ENCODE results near the gene ADGRE2.

Gene ADGRE2

DNA sequence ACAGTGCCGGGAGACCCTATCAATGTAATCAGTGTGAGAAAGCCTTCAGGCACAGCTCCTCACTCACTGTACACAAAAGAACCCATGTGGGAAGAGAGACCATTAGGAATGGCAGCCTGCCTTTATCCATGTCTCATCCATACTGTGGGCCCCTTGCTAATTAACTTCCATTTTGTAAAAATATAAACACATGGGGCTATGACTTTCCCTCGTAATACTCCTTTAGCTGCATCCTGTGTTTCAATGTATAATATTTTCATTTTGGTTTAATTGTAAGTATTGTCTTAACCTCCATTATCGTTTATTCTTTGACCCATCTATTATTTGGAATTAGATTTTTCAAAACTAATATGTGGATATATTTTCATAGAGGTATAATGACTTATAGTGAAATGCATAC, 59.2 kb downstream of the ADGRE2 start:
- Histone ChIP-seq H3K9me2 (replicated peaks; ENCODE audit: insufficient read depth, low read length) (no peaks in the 10 kb centered on the region), H3K4me2 (ENCODE audit: low read depth, low read length, poor library complexity, severe bottlenecking) (no peak overlapping the region), H3K9ac (ENCODE audit: low read length) (no peak overlapping the region), H4K20me1 (ENCODE audit: low read depth, low read length) (no peaks in the 10 kb centered on the region), H3K27ac (ENCODE audit: low read depth, low read length) (no peak overlapping the region), H3K4me3 (ENCODE audit: insufficient read depth, low read length, poor library complexity, severe bottlenecking) (no peak overlapping the region), H3K9me3 (ENCODE audit: insufficient read depth, low read length) (peaks cover 30% of the 10 kb centered on the region), H2AFZ (ENCODE audit: low read depth, low read length, severe bottlenecking) (no peak overlapping the region), H3K27me3 (ENCODE audit: low read length) (0 out of 2 replicates have a peak, but pooled peaks cover 2% of the 10 kb centered on the region), H3K36me3 (ENCODE audit: low read length) (peaks cover 25% of the 10 kb centered on the region), H3F3A (ENCODE audit: insufficient read depth) (no peaks in the 10 kb centered on the region), H3K79me2 (ENCODE audit: insufficient read depth, low read length) (no peaks in the 10 kb centered on the region)
- TF ChIP-seq, protein P1, sequence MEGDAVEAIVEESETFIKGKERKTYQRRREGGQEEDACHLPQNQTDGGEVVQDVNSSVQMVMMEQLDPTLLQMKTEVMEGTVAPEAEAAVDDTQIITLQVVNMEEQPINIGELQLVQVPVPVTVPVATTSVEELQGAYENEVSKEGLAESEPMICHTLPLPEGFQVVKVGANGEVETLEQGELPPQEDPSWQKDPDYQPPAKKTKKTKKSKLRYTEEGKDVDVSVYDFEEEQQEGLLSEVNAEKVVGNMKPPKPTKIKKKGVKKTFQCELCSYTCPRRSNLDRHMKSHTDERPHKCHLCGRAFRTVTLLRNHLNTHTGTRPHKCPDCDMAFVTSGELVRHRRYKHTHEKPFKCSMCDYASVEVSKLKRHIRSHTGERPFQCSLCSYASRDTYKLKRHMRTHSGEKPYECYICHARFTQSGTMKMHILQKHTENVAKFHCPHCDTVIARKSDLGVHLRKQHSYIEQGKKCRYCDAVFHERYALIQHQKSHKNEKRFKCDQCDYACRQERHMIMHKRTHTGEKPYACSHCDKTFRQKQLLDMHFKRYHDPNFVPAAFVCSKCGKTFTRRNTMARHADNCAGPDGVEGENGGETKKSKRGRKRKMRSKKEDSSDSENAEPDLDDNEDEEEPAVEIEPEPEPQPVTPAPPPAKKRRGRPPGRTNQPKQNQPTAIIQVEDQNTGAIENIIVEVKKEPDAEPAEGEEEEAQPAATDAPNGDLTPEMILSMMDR (IDR thresholded peaks at IDR 0.05; ENCODE audit: insufficient read depth, low read length, poor library complexity, severe bottlenecking): no peak
- no peak for TF ChIP-seq EZH2phosphoT487 (conservative IDR thresholded peaks at IDR 0.05; ENCODE audit: low read length)

DNA sequence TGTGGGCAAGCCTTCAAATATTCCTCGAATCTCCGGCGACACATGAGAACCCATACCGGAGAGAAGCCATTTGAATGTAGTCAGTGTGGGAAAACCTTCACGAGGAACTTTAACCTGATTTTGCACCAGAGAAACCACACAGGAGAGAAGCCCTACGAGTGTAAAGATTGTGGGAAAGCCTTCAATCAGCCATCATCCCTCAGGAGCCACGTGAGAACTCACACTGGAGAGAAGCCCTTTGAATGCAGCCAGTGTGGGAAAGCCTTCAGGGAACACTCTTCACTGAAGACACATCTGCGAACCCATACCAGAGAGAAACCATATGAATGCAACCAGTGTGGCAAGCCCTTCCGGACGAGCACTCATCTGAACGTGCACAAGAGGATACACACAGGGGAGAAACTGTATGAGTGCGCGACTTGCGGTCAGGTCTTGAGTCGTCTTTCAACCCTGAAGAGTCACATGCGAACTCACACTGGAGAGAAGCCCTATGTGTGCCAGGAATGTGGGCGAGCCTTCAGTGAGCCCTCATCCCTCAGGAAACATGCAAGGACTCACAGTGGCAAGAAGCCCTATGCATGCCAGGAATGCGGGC, 59.7 kb downstream of the ADGRE2 start:
- Histone ChIP-seq H3K4me3 (ENCODE audit: insufficient read depth, low read length, poor library complexity, severe bottlenecking) (no peak overlapping the region), H3K27ac (ENCODE audit: low read depth, low read length) (no peak overlapping the region), H2AFZ (ENCODE audit: low read depth, low read length, severe bottlenecking) (no peak overlapping the region), H3K9ac (ENCODE audit: low read length) (no peak overlapping the region), H3F3A (ENCODE audit: insufficient read depth) (no peaks in the 10 kb centered on the region), H3K9me3 (ENCODE audit: insufficient read depth, low read length) (peaks cover 30% of the 10 kb centered on the region), H3K36me3 (ENCODE audit: low read length) (peaks cover 25% of the 10 kb centered on the region), H3K27me3 (ENCODE audit: low read length) (no peaks in the 10 kb centered on the region), H3K79me2 (ENCODE audit: insufficient read depth, low read length) (no peaks in the 10 kb centered on the region), H3K9me2 (replicated peaks; ENCODE audit: insufficient read depth, low read length) (no peaks in the 10 kb centered on the region), H3K4me2 (ENCODE audit: low read depth, low read length, poor library complexity, severe bottlenecking) (no peak overlapping the region), H4K20me1 (ENCODE audit: low read depth, low read length) (no peaks in the 10 kb centered on the region)
- TF ChIP-seq EZH2phosphoT487 (conservative IDR thresholded peaks at IDR 0.05; ENCODE audit: low read length): no peak
- TF ChIP-seq, protein P1 (IDR thresholded peaks at IDR 0.05; ENCODE audit: insufficient read depth, low read length, poor library complexity, severe bottlenecking): no peak

DNA sequence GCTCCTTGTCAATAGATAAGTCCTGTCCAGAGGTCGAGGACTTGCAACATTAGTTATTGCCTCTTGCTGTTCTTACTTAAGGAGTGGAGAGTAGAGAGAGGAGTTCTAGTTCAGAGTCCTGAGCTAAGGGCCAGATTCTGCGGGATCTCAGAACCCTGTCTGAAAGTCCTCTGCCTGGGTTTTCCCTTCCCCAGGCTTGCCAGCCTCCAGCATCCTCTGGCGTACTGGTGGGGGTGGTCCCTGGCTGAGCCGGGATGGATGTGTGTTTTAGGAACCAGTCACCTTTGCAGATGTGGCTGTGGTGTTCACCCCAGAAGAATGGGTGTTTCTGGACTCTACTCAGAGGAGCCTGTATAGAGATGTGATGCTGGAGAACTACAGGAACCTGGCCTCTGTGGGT, 62.5 kb downstream of the ADGRE2 start:
- no peaks in the 10 kb centered on the region for H3F3A ChIP-seq (ENCODE audit: insufficient read depth)
- no peaks in the 10 kb centered on the region for H3K9me2 ChIP-seq (replicated peaks; ENCODE audit: insufficient read depth, low read length)
- peaks cover 25% of the 10 kb centered on the region for H3K36me3 ChIP-seq (ENCODE audit: low read length)
- no peak overlapping the region for H3K9ac ChIP-seq (ENCODE audit: low read length)
- peaks cover 30% of the 10 kb centered on the region for H3K9me3 ChIP-seq (ENCODE audit: insufficient read depth, low read length)
- no peaks in the 10 kb centered on the region for H3K27me3 ChIP-seq (ENCODE audit: low read length)
- TF ChIP-seq, protein P1 (IDR thresholded peaks at IDR 0.05; ENCODE audit: insufficient read depth, low read length, poor library complexity, severe bottlenecking): no peak
- TF ChIP-seq EZH2phosphoT487 (conservative IDR thresholded peaks at IDR 0.05; ENCODE audit: low read length): no peak
- H3K4me2 ChIP-seq (ENCODE audit: low read depth, low read length, poor library complexity, severe bottlenecking): no peak overlapping the region
- no peak overlapping the region for H3K4me3 ChIP-seq (ENCODE audit: insufficient read depth, low read length, poor library complexity, severe bottlenecking)
- no peak overlapping the region for H3K27ac ChIP-seq (ENCODE audit: low read depth, low read length)
- no peak overlapping the region for H2AFZ ChIP-seq (ENCODE audit: low read depth, low read length, severe bottlenecking)
- H3K79me2 ChIP-seq (ENCODE audit: insufficient read depth, low read length): no peaks in the 10 kb centered on the region
- H4K20me1 ChIP-seq (ENCODE audit: low read depth, low read length): no peaks in the 10 kb centered on the region
